ENCODE results near the gene PDS5B. TPM values are rescaled to one million over a fixed set of nuclear protein-coding genes. Genes with fewer than 3 reads are reported as not detected.

Gene PDS5B
- total and polyA plus RNA-seq, 2 donors from 2014 or later: 6.9 to 41.2 TPM

GRCh38 chr13:32759152-32759551 is 172.9 kb downstream of the PDS5B start:
- H3K27ac ChIP-seq (ENCODE audit: low read depth in 2 of 2, low read length in 2 of 2): no peak overlapping the region
- H3K4me3 ChIP-seq (ENCODE audit: low read length in 3 of 3): no peak overlapping the region
- FAIRE-seq (no peak), DNase-seq (no peak)
- no peaks in the 10 kb centered on the region for H3K4me1 ChIP-seq (ENCODE audit: control insufficient read depth in 2 of 3, insufficient read depth in 2 of 3, low read depth in 1 of 3, low read length in 3 of 3)
- H3K9me3 ChIP-seq (ENCODE audit: control insufficient read depth in 2 of 3, insufficient read depth in 1 of 3, low read length in 3 of 3): no peaks in the 10 kb centered on the region
- no peaks in the 10 kb centered on the region for H3K27me3 ChIP-seq (ENCODE audit: control insufficient read depth, insufficient read depth, low read length)
- peaks cover 7 to 12% (median 10%) of the 10 kb centered on the region in 3 donors for H3K36me3 ChIP-seq (ENCODE audit: control insufficient read depth in 2 of 3, insufficient read depth in 3 of 3, low read length in 3 of 3)
- no peak overlapping the region for H3K9ac ChIP-seq (ENCODE audit: low read length in 3 of 3)
- intact Hi-C loops (cut with DNase I): no loop called here
- no peak for TF ChIP-seq CTCF (IDR thresholded peaks at IDR 0.05; ENCODE audit: borderline replicate concordance, extremely low read depth, insufficient read depth)

DNA sequence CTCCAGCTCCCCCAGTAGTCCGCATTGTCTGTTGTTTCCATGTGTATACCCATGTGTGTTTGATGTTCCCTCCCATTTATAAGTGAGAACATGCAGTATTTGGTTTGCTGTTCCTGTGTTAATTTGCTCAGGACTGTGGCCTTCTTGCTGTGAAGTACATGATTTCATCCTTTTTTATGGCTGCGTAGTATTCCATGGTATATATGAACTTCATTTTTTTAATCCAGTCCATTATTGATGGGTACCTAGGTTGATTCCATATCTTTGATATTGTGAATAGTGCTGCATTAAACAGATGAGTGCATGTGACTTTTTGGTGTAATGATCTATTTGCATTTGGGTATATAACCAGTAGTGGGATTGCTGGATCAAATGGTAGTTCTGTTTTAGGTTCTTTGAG is 175.2 kb downstream of the PDS5B start:
- no peaks in the 10 kb centered on the region for H3K9me3 ChIP-seq (ENCODE audit: control insufficient read depth in 2 of 3, insufficient read depth in 1 of 3, low read length in 3 of 3)
- no peak overlapping the region for H3K9ac ChIP-seq (ENCODE audit: low read length in 3 of 3)
- DNase-seq (no peak), FAIRE-seq (no peak)
- no peaks in the 10 kb centered on the region for H3K4me1 ChIP-seq (ENCODE audit: control insufficient read depth in 2 of 3, insufficient read depth in 2 of 3, low read depth in 1 of 3, low read length in 3 of 3)
- H3K36me3 ChIP-seq (ENCODE audit: control insufficient read depth in 2 of 3, insufficient read depth in 3 of 3, low read length in 3 of 3): peaks cover 7 to 12% (median 10%) of the 10 kb centered on the region in 3 donors
- H3K27me3 ChIP-seq (ENCODE audit: control insufficient read depth, insufficient read depth, low read length): no peaks in the 10 kb centered on the region
- no peak for TF ChIP-seq CTCF (IDR thresholded peaks at IDR 0.05; ENCODE audit: borderline replicate concordance, extremely low read depth, insufficient read depth)
- no peak overlapping the region for H3K4me3 ChIP-seq (ENCODE audit: low read length in 3 of 3)
- H3K27ac ChIP-seq (ENCODE audit: low read depth in 2 of 2, low read length in 2 of 2): no peak overlapping the region
- intact Hi-C loops (cut with DNase I): no loop called here

DNA sequence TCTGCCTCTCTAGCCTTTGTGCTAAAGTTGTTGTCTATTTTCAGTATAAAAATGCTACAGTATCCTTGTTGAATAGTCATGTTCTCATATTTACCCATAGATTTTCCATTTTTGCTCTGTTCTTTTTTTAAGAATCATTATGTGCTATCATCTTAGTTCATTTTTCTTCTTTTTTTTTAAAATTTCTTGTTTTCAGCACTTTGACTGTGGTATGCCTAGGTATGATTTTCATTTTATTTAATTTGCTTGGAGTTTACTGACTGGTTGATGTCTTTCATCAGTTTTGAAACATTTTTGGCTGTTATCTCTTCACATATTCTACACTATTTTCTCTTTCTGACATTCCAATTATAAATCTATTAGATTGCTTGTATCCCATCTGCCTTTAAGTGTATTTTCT is 192.9 kb downstream of the PDS5B start:
- no peak for FAIRE-seq
- H3K27me3 ChIP-seq (ENCODE audit: control insufficient read depth, insufficient read depth, low read length): no peaks in the 10 kb centered on the region
- no peak for DNase-seq
- H3K36me3 ChIP-seq (ENCODE audit: control insufficient read depth in 2 of 3, insufficient read depth in 3 of 3, low read length in 3 of 3): peaks cover 0 to 4% (median 0%) of the 10 kb centered on the region in 3 donors
- H3K27ac ChIP-seq (ENCODE audit: low read depth in 2 of 2, low read length in 2 of 2): no peak overlapping the region
- no peaks in the 10 kb centered on the region for H3K4me1 ChIP-seq (ENCODE audit: control insufficient read depth in 2 of 3, insufficient read depth in 2 of 3, low read depth in 1 of 3, low read length in 3 of 3)
- H3K4me3 ChIP-seq (ENCODE audit: low read length in 3 of 3): no peak overlapping the region
- H3K9ac ChIP-seq (ENCODE audit: low read length in 3 of 3): no peak overlapping the region
- intact Hi-C loops (cut with DNase I): no loop called here
- no peak for TF ChIP-seq CTCF (IDR thresholded peaks at IDR 0.05; ENCODE audit: borderline replicate concordance, extremely low read depth, insufficient read depth)
- H3K9me3 ChIP-seq (ENCODE audit: control insufficient read depth in 2 of 3, insufficient read depth in 1 of 3, low read length in 3 of 3): no peaks in the 10 kb centered on the region

DNA sequence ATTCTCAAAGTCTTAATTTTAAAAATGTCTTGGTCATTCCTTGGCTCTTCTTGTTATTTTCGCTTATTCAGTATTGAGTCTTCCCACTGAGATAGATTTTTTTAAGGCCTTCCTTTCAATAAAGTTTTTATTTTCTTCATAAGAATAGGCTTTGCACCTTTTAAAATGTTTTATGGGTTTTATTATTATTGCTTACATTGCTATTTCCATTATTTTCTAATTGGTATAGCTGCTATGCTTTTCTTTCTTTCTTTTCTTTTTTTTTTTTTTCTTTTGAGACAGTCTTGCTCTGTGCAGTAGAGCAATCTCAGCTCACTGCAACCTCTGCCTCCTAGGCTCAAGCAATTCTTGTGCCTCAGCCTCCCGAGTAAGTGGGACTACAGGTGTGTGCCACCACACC is 195.7 kb downstream of the PDS5B start:
- Histone ChIP-seq H3K36me3 (ENCODE audit: control insufficient read depth in 2 of 3, insufficient read depth in 3 of 3, low read length in 3 of 3) (peaks cover 0 to 4% (median 0%) of the 10 kb centered on the region in 3 donors), H3K9me3 (ENCODE audit: control insufficient read depth in 2 of 3, insufficient read depth in 1 of 3, low read length in 3 of 3) (no peaks in the 10 kb centered on the region), H3K27me3 (ENCODE audit: control insufficient read depth, insufficient read depth, low read length) (no peaks in the 10 kb centered on the region), H3K9ac (ENCODE audit: low read length in 3 of 3) (no peak overlapping the region), H3K27ac (ENCODE audit: low read depth in 2 of 2, low read length in 2 of 2) (no peak overlapping the region), H3K4me1 (ENCODE audit: control insufficient read depth in 2 of 3, insufficient read depth in 2 of 3, low read depth in 1 of 3, low read length in 3 of 3) (no peaks in the 10 kb centered on the region), H3K4me3 (ENCODE audit: low read length in 3 of 3) (no peak overlapping the region)
- FAIRE-seq (no peak), DNase-seq (no peak)
- TF ChIP-seq CTCF (IDR thresholded peaks at IDR 0.05; ENCODE audit: borderline replicate concordance, extremely low read depth, insufficient read depth): no peak
- intact Hi-C loops (cut with DNase I): no loop called here
